Hepatocyte (in vitro differentiated cells): ENCODE measurements around the gene ARL4A. TPM values are rescaled to one million over a fixed set of nuclear protein-coding genes. Genes with fewer than 3 reads are reported as not detected.
"Not testable (repeated sequence)": the region's sequence is repeated elsewhere in the genome, so short reads cannot be mapped to it uniquely, and the experiment has no call there.

Experiments
- DNase-seq: peaks from one replicate; pipeline ENCODE4 v3.0.0-alpha.2; 2016; ENCODE audit warnings: low spot score
- H2AFZ ChIP-seq: fragments of 200-600 bp; sonication (generic); 2 replicates; pipeline ENCODE4 v1.6.0; 2016; ENCODE audit warnings: antibody characterized with exemption, mild to moderate bottlenecking
- H3K27ac ChIP-seq: fragments of 200-600 bp; sonication (generic); 2 replicates; pipeline ENCODE4 v1.5.1; 2016; ENCODE audit warnings: mild to moderate bottlenecking
- H3K27me3 ChIP-seq: fragments of 200-600 bp; sonication (generic); 2 replicates; pipeline ENCODE4 v1.6.1; 2016
- H3K36me3 ChIP-seq: fragments of 200-600 bp; sonication (generic); replicated peaks from 2 replicates; pipeline ENCODE4 v1.5.1; 2016; ENCODE audit warnings: low read depth; ENCODE audit not compliant: insufficient read depth
- H3K4me1 ChIP-seq: fragments of 200-600 bp; sonication (generic); 2 replicates; pipeline ENCODE4 v1.5.1; 2016; ENCODE audit warnings: mild to moderate bottlenecking, moderate library complexity; ENCODE audit not compliant: insufficient read depth
- H3K4me2 ChIP-seq: fragments of 200-600 bp; sonication (generic); 2 replicates; pipeline ENCODE4 v1.6.0; 2016
- H3K4me3 ChIP-seq: fragments of 200-600 bp; sonication (generic); 2 replicates; pipeline ENCODE4 v1.5.1; 2016; ENCODE audit warnings: mild to moderate bottlenecking
- H3K79me2 ChIP-seq: fragments of 200-600 bp; sonication (generic); 2 replicates; pipeline ENCODE4 v1.6.0; 2017; ENCODE audit warnings: mild to moderate bottlenecking
- H3K9me2 ChIP-seq: fragments of 200-600 bp; sonication (generic); replicated peaks from 2 replicates; pipeline ENCODE4 v1.6.0; 2017; ENCODE audit warnings: mild to moderate bottlenecking; ENCODE audit not compliant: insufficient read depth
- H3K9me3 ChIP-seq: fragments of 200-600 bp; sonication (generic); 2 replicates; pipeline ENCODE4 v1.5.1; 2016; ENCODE audit warnings: low read depth, mild to moderate bottlenecking
- H4K20me1 ChIP-seq: fragments of 200-600 bp; sonication (generic); 2 replicates; pipeline ENCODE4 v1.6.0; 2016; ENCODE audit warnings: mild to moderate bottlenecking; ENCODE audit not compliant: insufficient read depth, poor library complexity, severe bottlenecking
- CTCF ChIP-seq: fragments of 200-600 bp; sonication (generic); IDR thresholded peaks from 2 replicates; pipeline ENCODE4 v1.5.1; 2016; ENCODE audit warnings: antibody characterized with exemption, mild to moderate bottlenecking; ENCODE audit not compliant: poor library complexity
- EZH2 ChIP-seq: fragments of 200-600 bp; sonication (generic); IDR thresholded peaks from 2 replicates; pipeline ENCODE4 v1.6.1; 2016; ENCODE audit warnings: antibody characterized with exemption, mild to moderate bottlenecking, borderline replicate concordance
- EZH2phosphoT487 ChIP-seq: fragments of 200-600 bp; sonication (generic); IDR thresholded peaks from one replicate; pipeline ENCODE4 v1.6.1; 2018; ENCODE audit warnings: antibody characterized with exemption, mild to moderate bottlenecking, low read depth, moderate library complexity; ENCODE audit not compliant: unreplicated experiment, severe bottlenecking
- WGBS: methylation state at CpG from one replicate; pipeline ENCODE4 v1.1.6; 2016; ENCODE audit warnings: low lambda C conversion rate; ENCODE audit errors: missing lambda C conversion rate; 5-methylcytosine and 5-hydroxymethylcytosine counted together
- polyA plus RNA-seq: library from polyadenylated mRNA; unstranded; fragments of >200 nt; fragmentation: Nextera tagmentation; extraction: Ambion mirVana; gene quantifications from 2 replicates; pipeline ENCODE4 v1.2.1, GENCODE V29; 2016
- total RNA-seq: library from RNA; depleted of rRNA; stranded (reverse); fragments of >200 nt; gene quantifications from 2 replicates; pipeline ENCODE4 v1.2.3, GENCODE V29; 2014

Gene ARL4A
- total and polyA plus RNA-seq, 2 experiments from 2014 or later: 60.3 to 64.0 TPM

DNA sequence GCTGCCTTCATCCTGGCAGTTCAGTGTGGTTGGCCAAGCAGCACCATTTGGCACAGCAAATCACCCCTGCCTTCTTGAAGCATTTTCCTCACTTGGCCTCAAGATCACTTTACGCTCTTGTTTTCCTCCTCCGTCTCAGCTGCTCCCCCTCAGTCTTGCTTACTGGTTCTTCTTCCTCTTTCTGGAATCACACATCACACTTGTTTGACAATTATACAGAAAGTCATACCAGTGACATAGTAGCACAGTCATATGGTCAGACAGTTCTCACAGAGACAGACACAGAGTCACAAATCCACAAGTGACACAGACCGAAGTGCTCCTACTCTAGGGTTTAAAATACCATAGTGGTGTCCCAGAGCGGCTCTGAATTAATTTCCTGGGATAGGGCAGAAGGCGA is 43.8 kb upstream of the ARL4A start:
- no peaks in the 10 kb centered on the region for H3K9me2 ChIP-seq
- H3K27me3 ChIP-seq: no peaks in the 10 kb centered on the region
- DNase-seq: no peak
- H3K27ac ChIP-seq: no peak overlapping the region
- H3K4me1 ChIP-seq: no peaks in the 10 kb centered on the region
- no peaks in the 10 kb centered on the region for H3K79me2 ChIP-seq
- H3K4me2 ChIP-seq: no peak overlapping the region
- 92% methylated on average over 5 of the region's 5 CpGs for WGBS
- no peaks in the 10 kb centered on the region for H4K20me1 ChIP-seq
- H3K36me3 ChIP-seq: no peaks in the 10 kb centered on the region
- no peaks in the 10 kb centered on the region for H3K9me3 ChIP-seq
- no peak for TF ChIP-seq EZH2
- no peak for TF ChIP-seq CTCF
- no peak for TF ChIP-seq EZH2phosphoT487
- no peak overlapping the region for H3K4me3 ChIP-seq
- no peak overlapping the region for H2AFZ ChIP-seq

DNA sequence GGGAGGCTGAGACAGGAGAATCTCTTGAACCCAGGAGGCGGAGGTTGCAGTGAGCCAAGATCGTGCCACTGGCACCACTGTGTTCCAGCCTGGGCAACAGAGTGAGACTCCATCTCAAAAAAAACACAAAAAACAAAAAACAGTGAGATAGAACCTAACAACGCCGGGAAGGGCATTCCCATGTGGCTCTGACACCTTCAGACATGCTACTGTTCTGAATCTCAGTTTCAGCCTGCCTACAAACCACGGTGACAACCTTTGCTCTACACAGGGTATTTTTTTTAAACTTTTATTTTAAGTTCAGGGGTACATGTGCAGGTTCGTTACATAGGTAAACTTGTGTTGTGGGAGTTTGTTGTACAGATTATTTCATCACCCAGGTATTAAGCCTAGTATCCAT is 42.2 kb upstream of the ARL4A start:
- H4K20me1 ChIP-seq, H3K27ac ChIP-seq, DNase-seq, H3K36me3 ChIP-seq, H3K4me1 ChIP-seq, H3K9me2 ChIP-seq, H3K79me2 ChIP-seq, H3K4me3 ChIP-seq, H3K27me3 ChIP-seq, H3K4me2 ChIP-seq, H3K9me3 ChIP-seq, H2AFZ ChIP-seq: not testable (repeated sequence)
- whole genome bisulfite sequencing: 95% methylated on average over 6 of the region's 6 CpGs

DNA sequence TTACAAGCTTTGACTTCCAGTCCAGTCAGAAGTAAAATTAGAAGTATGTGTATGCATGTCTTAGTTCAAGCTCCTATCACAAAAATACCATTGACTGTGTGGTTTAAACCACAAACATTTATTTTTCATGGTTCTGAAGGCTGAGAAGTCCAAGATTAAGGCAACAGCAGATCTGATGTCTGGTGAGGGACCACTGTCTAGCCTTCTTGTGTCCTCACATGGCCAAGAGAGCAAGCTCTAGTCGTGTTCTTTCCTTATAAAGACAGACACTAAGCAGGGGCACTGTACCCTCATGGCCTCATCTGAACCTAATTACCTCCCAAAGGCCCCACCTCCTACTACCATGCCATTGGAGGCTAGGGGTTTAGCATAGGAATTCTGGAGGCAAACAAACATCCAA is 41.3 kb upstream of the ARL4A start:
- Histone ChIP-seq H3K4me2 (no peak overlapping the region), H4K20me1 (no peaks in the 10 kb centered on the region), H3K4me3 (no peak overlapping the region), H3K36me3 (no peaks in the 10 kb centered on the region), H2AFZ (no peak overlapping the region), H3K9me3 (no peaks in the 10 kb centered on the region), H3K27ac (no peak overlapping the region), H3K4me1 (no peaks in the 10 kb centered on the region), H3K27me3 (no peaks in the 10 kb centered on the region), H3K79me2 (no peaks in the 10 kb centered on the region), H3K9me2 (no peaks in the 10 kb centered on the region)
- 18% methylated on average over 1 of the region's 1 CpG for WGBS
- DNase-seq: no peak
- no peak for TF ChIP-seq CTCF
- TF ChIP-seq EZH2: no peak
- TF ChIP-seq EZH2phosphoT487: no peak

- WGBS: 73% methylated on average over 6 of the region's 6 CpGs
- no peak overlapping the region for H3K4me2 ChIP-seq
- TF ChIP-seq CTCF: no peak
Observed at GRCh38 chr7:12647364-12648219, 39.8 kb upstream of the ARL4A start.

More at GRCh38 chr7:12647364-12648219, 39.8 kb upstream of the ARL4A start:
- H3K79me2 ChIP-seq: no peaks in the 10 kb centered on the region
- H3K4me3 ChIP-seq: no peak overlapping the region
- no peak overlapping the region for H3K27ac ChIP-seq
- no peaks in the 10 kb centered on the region for H3K36me3 ChIP-seq
- H3K4me1 ChIP-seq: no peaks in the 10 kb centered on the region
- H4K20me1 ChIP-seq: no peaks in the 10 kb centered on the region
- H3K27me3 ChIP-seq: no peaks in the 10 kb centered on the region
- peak; percentile 24 for DNase-seq
- no peaks in the 10 kb centered on the region for H3K9me2 ChIP-seq
- H3K9me3 ChIP-seq: no peaks in the 10 kb centered on the region
- peak overlapping the region; percentile 36 for H2AFZ ChIP-seq
